CD4-positive, CD25-positive, alpha-beta regulatory T cell (primary cell): Measurements from ENCODE around the gene NAV2. TPM values are rescaled to one million over a fixed set of nuclear protein-coding genes. Genes with fewer than 3 reads are reported as not detected.
A peak's percentile ranks its signal among the peaks of the same experiment; 100 is the strongest.

Experiments used
- ATAC-seq, 2 donors: fragments of 150-1000 bp; cut with Tn5 transposase; one replicate each; pipeline ENCODE4 v1.10.0; 2021; ENCODE audit warnings: low read depth in 2 of 2, moderate number of reproducible peaks in 2 of 2, moderate library complexity in 1 of 2
- DNase-seq, 3 donors: peaks; one replicate each; pipeline versions ENCODE4 v3.0.0 to v3.0.0-alpha.2; 2012 to 2022; ENCODE audit warnings: mixed read lengths in 1 of 3
- H3K27ac ChIP-seq: one replicate; pipeline ENCODE4 v1.7.0; 2013; ENCODE audit warnings: mild to moderate bottlenecking, low read length; ENCODE audit not compliant: insufficient read depth, poor library complexity, severe bottlenecking
- H3K27me3 ChIP-seq: one replicate; pipeline ENCODE4 v1.7.0; 2013; ENCODE audit warnings: low read length; ENCODE audit not compliant: control insufficient read depth, insufficient read depth
- H3K36me3 ChIP-seq: one replicate; pipeline ENCODE4 v1.7.0; 2013; ENCODE audit warnings: mild to moderate bottlenecking, low read length, moderate library complexity; ENCODE audit not compliant: control insufficient read depth, insufficient read depth
- H3K4me1 ChIP-seq: 2 replicates; pipeline ENCODE4 v1.7.0; 2013; ENCODE audit warnings: mild to moderate bottlenecking, low read length; ENCODE audit not compliant: insufficient read depth, control insufficient read depth, poor library complexity, severe bottlenecking
- H3K4me3 ChIP-seq: one replicate; pipeline ENCODE4 v1.7.0; 2013; ENCODE audit warnings: low read depth, mild to moderate bottlenecking, low read length, moderate library complexity
- H3K9me3 ChIP-seq, 2 experiments: 1 replicate in 1 of 2; 2 replicates in 1 of 2; pipeline ENCODE4 v1.7.0; 2013; ENCODE audit warnings: low read length in 2 of 2, mild to moderate bottlenecking in 1 of 2, moderate library complexity in 1 of 2; ENCODE audit not compliant: control insufficient read depth in 2 of 2
- H3K27ac Mint-ChIP-seq, 3 donors: one replicate each; pipeline ENCODE4 v1.8.0; 2020 to 2022; ENCODE audit warnings: mild to moderate bottlenecking in 3 of 3, mixed read lengths in 3 of 3, moderate library complexity in 2 of 3
- H3K27me3 Mint-ChIP-seq: one replicate; pipeline ENCODE4 v1.8.0; 2022; ENCODE audit warnings: mild to moderate bottlenecking, mixed read lengths
- H3K36me3 Mint-ChIP-seq: one replicate; pipeline ENCODE4 v1.8.0; 2020; ENCODE audit warnings: mixed read lengths
- H3K4me1 Mint-ChIP-seq, 4 donors: one replicate each; pipeline ENCODE4 v1.8.0; 2020 to 2022; ENCODE audit warnings: mixed read lengths in 4 of 4, mild to moderate bottlenecking in 1 of 4
- H3K4me3 Mint-ChIP-seq, 4 donors: one replicate each; pipeline ENCODE4 v1.8.0; 2020 to 2022; ENCODE audit warnings: mild to moderate bottlenecking in 4 of 4, mixed read lengths in 4 of 4, moderate library complexity in 3 of 4
- H3K9me3 Mint-ChIP-seq, 7 donors: one replicate each; pipeline ENCODE4 v1.8.0; 2020 to 2022; ENCODE audit warnings: mixed read lengths in 7 of 7, mild to moderate bottlenecking in 3 of 7, moderate library complexity in 2 of 7
- polyA plus RNA-seq, 4 donors: library from polyadenylated mRNA; unstranded; fragments of 300-500 nt; fragmentation: Illumina TruSeq; gene quantifications; one replicate each; pipeline ENCODE4 v1.2.3, GENCODE V29; 2021
- total RNA-seq: library from RNA; stranded (reverse); gene quantifications from one replicate; pipeline ENCODE4 v1.2.3, GENCODE V29; 2022

Gene NAV2
- total and polyA plus RNA-seq, 5 donors from 2014 or later, result 0.14 to 0.59 (median 0.36) TPM; not detected in 2

GRCh38 chr11:19933132-19933735 lies 220.6 kb downstream of the NAV2 start:
- no peaks in the 10 kb centered on the region for H3K9me3 ChIP-seq
- DNase-seq, result no peak
- Mint-ChIP-seq H3K27me3 (no peaks in the 10 kb centered on the region), H3K4me1 (peaks cover 0 to 5% (median 0%) of the 10 kb centered on the region in 4 donors), H3K4me3 (no peak overlapping the region), H3K27ac (no peak overlapping the region), H3K9me3 (peaks cover 0 to 4% (median 0%) of the 10 kb centered on the region in 7 donors), H3K36me3 (no peaks in the 10 kb centered on the region)
- H3K4me1 ChIP-seq, result no peaks in the 10 kb centered on the region
- ATAC-seq, result no peak
- no peak overlapping the region for H3K27ac ChIP-seq
- H3K36me3 ChIP-seq, result no peaks in the 10 kb centered on the region
- H3K27me3 ChIP-seq, result no peaks in the 10 kb centered on the region
- H3K4me3 ChIP-seq, result no peak overlapping the region

- no peak for ATAC-seq
Observed at GRCh38 chr11:19933801-19934488, 221.3 kb downstream of the NAV2 start.

GRCh38 chr11:19934828-19935259 lies 222.2 kb downstream of the NAV2 start:
- H3K27ac ChIP-seq, result no peak overlapping the region
- Mint-ChIP-seq H3K9me3 (peaks cover 0 to 4% (median 0%) of the 10 kb centered on the region in 7 donors), H3K4me3 (no peak overlapping the region), H3K27ac (no peak overlapping the region), H3K27me3 (no peaks in the 10 kb centered on the region), H3K4me1 (peaks cover 0 to 5% (median 0%) of the 10 kb centered on the region in 4 donors), H3K36me3 (no peaks in the 10 kb centered on the region)
- H3K4me3 ChIP-seq, result no peak overlapping the region
- no peaks in the 10 kb centered on the region for H3K9me3 ChIP-seq
- H3K4me1 ChIP-seq, result no peaks in the 10 kb centered on the region
- ATAC-seq (no peak), DNase-seq (no peak)
- H3K36me3 ChIP-seq, result no peaks in the 10 kb centered on the region
- no peaks in the 10 kb centered on the region for H3K27me3 ChIP-seq

More at GRCh38 chr11:19933801-19934488, 221.3 kb downstream of the NAV2 start:
- H3K27ac Mint-ChIP-seq, result no peak overlapping the region
- no peak for DNase-seq
- no peaks in the 10 kb centered on the region for H3K36me3 Mint-ChIP-seq
- no peaks in the 10 kb centered on the region for H3K27me3 Mint-ChIP-seq
- Histone ChIP-seq H3K27ac (no peak overlapping the region), H3K4me1 (no peaks in the 10 kb centered on the region), H3K36me3 (no peaks in the 10 kb centered on the region), H3K9me3 (no peaks in the 10 kb centered on the region), H3K27me3 (no peaks in the 10 kb centered on the region), H3K4me3 (no peak overlapping the region)
- H3K4me3 Mint-ChIP-seq, result no peak overlapping the region
- peaks cover 0 to 5% (median 0%) of the 10 kb centered on the region in 4 donors for H3K4me1 Mint-ChIP-seq
- H3K9me3 Mint-ChIP-seq, result peaks cover 0 to 4% (median 0%) of the 10 kb centered on the region in 7 donors

GRCh38 chr11:19935507-19935906 lies 222.9 kb downstream of the NAV2 start:
- no peaks in the 10 kb centered on the region for H3K27me3 ChIP-seq
- H3K4me1 Mint-ChIP-seq, result peaks cover 0 to 5% (median 0%) of the 10 kb centered on the region in 4 donors
- no peak overlapping the region for H3K4me3 Mint-ChIP-seq
- no peaks in the 10 kb centered on the region for H3K36me3 Mint-ChIP-seq
- H3K9me3 ChIP-seq, result no peaks in the 10 kb centered on the region
- no peaks in the 10 kb centered on the region for H3K27me3 Mint-ChIP-seq
- no peak overlapping the region for H3K27ac Mint-ChIP-seq
- no peaks in the 10 kb centered on the region for H3K4me1 ChIP-seq
- no peak for ATAC-seq
- H3K36me3 ChIP-seq, result no peaks in the 10 kb centered on the region
- peaks cover 0 to 4% (median 0%) of the 10 kb centered on the region in 7 donors for H3K9me3 Mint-ChIP-seq
- no peak for DNase-seq
- no peak overlapping the region for H3K4me3 ChIP-seq
- no peak overlapping the region for H3K27ac ChIP-seq

- H3K27ac Mint-ChIP-seq, result no peak overlapping the region
- Histone ChIP-seq H3K36me3 (no peaks in the 10 kb centered on the region), H3K4me3 (no peak overlapping the region), H3K9me3 (no peaks in the 10 kb centered on the region), H3K27ac (no peak overlapping the region), H3K27me3 (no peaks in the 10 kb centered on the region), H3K4me1 (no peaks in the 10 kb centered on the region)
- ATAC-seq, result no peak
- H3K27me3 Mint-ChIP-seq, result no peaks in the 10 kb centered on the region
- H3K4me3 Mint-ChIP-seq, result no peak overlapping the region
- H3K9me3 Mint-ChIP-seq, result peaks cover 0 to 4% (median 0%) of the 10 kb centered on the region in 7 donors
- H3K36me3 Mint-ChIP-seq, result no peaks in the 10 kb centered on the region
- DNase-seq, result no peak
- peaks cover 0 to 5% (median 0%) of the 10 kb centered on the region in 4 donors for H3K4me1 Mint-ChIP-seq
Observed at GRCh38 chr11:19936461-19936860, 223.8 kb downstream of the NAV2 start.

- Histone ChIP-seq H3K9me3 (no peaks in the 10 kb centered on the region), H3K4me1 (no peaks in the 10 kb centered on the region), H3K27me3 (no peaks in the 10 kb centered on the region), H3K36me3 (no peaks in the 10 kb centered on the region), H3K4me3 (no peak overlapping the region), H3K27ac (no peak overlapping the region)
- peak in 1 of 3 donors; percentile 35 for DNase-seq
- Mint-ChIP-seq H3K9me3 (peaks cover 0 to 4% (median 0%) of the 10 kb centered on the region in 7 donors), H3K27me3 (no peaks in the 10 kb centered on the region), H3K4me3 (no peak overlapping the region), H3K4me1 (peaks cover 0 to 5% (median 0%) of the 10 kb centered on the region in 4 donors), H3K36me3 (no peaks in the 10 kb centered on the region), H3K27ac (no peak overlapping the region)
- no peak for ATAC-seq
Observed at GRCh38 chr11:19938169-19938856, 225.7 kb downstream of the NAV2 start.

GRCh38 chr11:19938866-19939265 lies 226.2 kb downstream of the NAV2 start:
- Histone ChIP-seq H3K4me1 (no peaks in the 10 kb centered on the region), H3K36me3 (no peaks in the 10 kb centered on the region), H3K27ac (no peak overlapping the region), H3K27me3 (no peaks in the 10 kb centered on the region), H3K4me3 (no peak overlapping the region), H3K9me3 (no peaks in the 10 kb centered on the region)
- no peak overlapping the region for H3K27ac Mint-ChIP-seq
- DNase-seq (no peak), ATAC-seq (no peak)
- no peaks in the 10 kb centered on the region for H3K27me3 Mint-ChIP-seq
- peaks cover 0 to 5% (median 0%) of the 10 kb centered on the region in 4 donors for H3K4me1 Mint-ChIP-seq
- H3K36me3 Mint-ChIP-seq, result no peaks in the 10 kb centered on the region
- H3K9me3 Mint-ChIP-seq, result peaks cover 0 to 4% (median 0%) of the 10 kb centered on the region in 7 donors
- no peak overlapping the region for H3K4me3 Mint-ChIP-seq
